NCI-H510A treated with DMSO at 0.1 percent for 48 hours (cell line): Measurements from ENCODE around the gene AP2B1.
"Not testable (repeated sequence)": the region's sequence is repeated elsewhere in the genome, so short reads cannot be mapped to it uniquely, and the experiment has no call there.

Experiments
- DNase-seq: peaks from one replicate; lab custom pipeline; 2025; lab: John Stamatoyannopoulos, UW

AP2B1 gene

GRCh38 chr17:35587074-35587961 is at the start of gene AP2B1:
Gene AP2B1, plus strand, starts transcription at chr17:35587322. Its CDS starts 6,709 bp downstream, at chr17:35594031.
- peak; percentile 88 for DNase-seq

GRCh38 chr17:35537601-35538141 is 49.5 kb upstream of the AP2B1 start, which contains the start of gene SLFN12L:
Gene SLFN12L, minus strand, starts transcription at chr17:35537678. Its CDS starts 15,314 bp downstream, at chr17:35522364.
- DNase-seq = no peak

GRCh38 chr17:35539659-35540026 is 47.5 kb upstream of the AP2B1 start:
- no peak for DNase-seq

- DNase-seq = no peak
Observed at GRCh38 chr17:35540589-35541404, 46.3 kb upstream of the AP2B1 start.

GRCh38 chr17:35541434-35541833 is 45.7 kb upstream of the AP2B1 start:
- DNase-seq = no peak

- no peak for DNase-seq
Observed at GRCh38 chr17:35542990-35543389, 44.1 kb upstream of the AP2B1 start.

GRCh38 chr17:35543856-35544255 is 43.3 kb upstream of the AP2B1 start:
- no peak for DNase-seq

GRCh38 chr17:35545150-35545549 is 42.0 kb upstream of the AP2B1 start:
- no peak for DNase-seq

GRCh38 chr17:35546487-35546886 is 40.6 kb upstream of the AP2B1 start:
- no peak for DNase-seq

- no peak for DNase-seq
Observed at GRCh38 chr17:35548208-35548810, 38.8 kb upstream of the AP2B1 start.

GRCh38 chr17:35548978-35549377 is 38.1 kb upstream of the AP2B1 start:
- DNase-seq = no peak

GRCh38 chr17:35553310-35553709 is 33.8 kb upstream of the AP2B1 start:
- DNase-seq = no peak

GRCh38 chr17:35554668-35555067 is 32.5 kb upstream of the AP2B1 start:
- DNase-seq = no peak

- no peak for DNase-seq
Observed at GRCh38 chr17:35555691-35556090, 31.4 kb upstream of the AP2B1 start.

- DNase-seq = no peak
Observed at GRCh38 chr17:35557353-35557752, 29.8 kb upstream of the AP2B1 start.

- no peak for DNase-seq
Observed at GRCh38 chr17:35559495-35560210, 27.5 kb upstream of the AP2B1 start.

GRCh38 chr17:35560703-35561102 is 26.4 kb upstream of the AP2B1 start, which contains the start of gene SLFN14:
Gene SLFN14, minus strand, starts transcription at chr17:35560819. Its CDS starts 2,757 bp downstream, at chr17:35558062.
- DNase-seq = no peak

GRCh38 chr17:35563181-35563580 is 23.9 kb upstream of the AP2B1 start:
- not testable (repeated sequence) for DNase-seq

GRCh38 chr17:35566968-35567367 is 20.2 kb upstream of the AP2B1 start:
- no peak for DNase-seq

GRCh38 chr17:35568561-35568960 is 18.6 kb upstream of the AP2B1 start:
- DNase-seq = no peak

- DNase-seq = no peak
Observed at GRCh38 chr17:35569405-35569804, 17.7 kb upstream of the AP2B1 start.
